Activated CD8-positive, alpha-beta T cell treated with anti-CD3 and anti-CD28 coated beads for 36 hours (primary cell): ENCODE measurements around the gene NOC3L. TPM values are rescaled to one million over a fixed set of nuclear protein-coding genes. Genes with fewer than 3 reads are reported as not detected.

Source experiments
- ATAC-seq: fragments of 200-7000 bp; cut with Tn5 transposase; one replicate; pipeline ENCODE4 v1.10.0; 2021; ENCODE audit warnings: mild to moderate bottlenecking, moderate library complexity
- CTCF ChIA-PET: fragments of 350-600 bp; sonication (Branson Sonifier 250); formaldehyde crosslinking; loops from one replicate; lab custom pipeline; 2021; ENCODE audit warnings: antibody characterized with exemption; lab: Charles Lee
- POLR2A ChIA-PET: fragments of 350-600 bp; sonication (Branson Sonifier 250); formaldehyde crosslinking; loops from one replicate; lab custom pipeline; 2021; ENCODE audit warnings: antibody characterized with exemption; lab: Charles Lee
- DNase-seq: peaks from one replicate; pipeline ENCODE4 v3.0.0-alpha.2; 2020
- H3K27ac Mint-ChIP-seq: one replicate; pipeline ENCODE4 v1.8.0; 2021; ENCODE audit warnings: mild to moderate bottlenecking, mixed read lengths
- H3K27me3 Mint-ChIP-seq: one replicate; pipeline ENCODE4 v1.8.0; 2021; ENCODE audit warnings: mixed read lengths
- H3K36me3 Mint-ChIP-seq: one replicate; pipeline ENCODE4 v1.8.0; 2021; ENCODE audit warnings: low read depth, mixed read lengths
- H3K4me1 Mint-ChIP-seq: one replicate; pipeline ENCODE4 v1.8.0; 2021; ENCODE audit warnings: low read depth, mixed read lengths
- H3K4me3 Mint-ChIP-seq: one replicate; pipeline ENCODE4 v1.8.0; 2021; ENCODE audit warnings: mild to moderate bottlenecking, moderate library complexity, mixed read lengths
- H3K9me3 Mint-ChIP-seq: one replicate; pipeline ENCODE4 v1.8.0; 2021; ENCODE audit warnings: mixed read lengths
- intact Hi-C: fragments of 100-400 bp; cut with micrococcal nuclease; formaldehyde crosslinking; loops from one replicate; pipeline ENCODE4 v1.10.0; 2022
- total RNA-seq, 2 experiments: library from RNA; stranded (reverse); gene quantifications; one replicate each; pipeline ENCODE4 v1.2.3, GENCODE V29; 2021
- TF ChIP-seq, protein P1 (sequence below): fragments of 200-600 bp; IDR thresholded peaks from one replicate; pipeline ENCODE4 v1.8.0; 2022; ENCODE audit warnings: antibody characterized with exemption, mild to moderate bottlenecking

The NOC3L gene, protein sequence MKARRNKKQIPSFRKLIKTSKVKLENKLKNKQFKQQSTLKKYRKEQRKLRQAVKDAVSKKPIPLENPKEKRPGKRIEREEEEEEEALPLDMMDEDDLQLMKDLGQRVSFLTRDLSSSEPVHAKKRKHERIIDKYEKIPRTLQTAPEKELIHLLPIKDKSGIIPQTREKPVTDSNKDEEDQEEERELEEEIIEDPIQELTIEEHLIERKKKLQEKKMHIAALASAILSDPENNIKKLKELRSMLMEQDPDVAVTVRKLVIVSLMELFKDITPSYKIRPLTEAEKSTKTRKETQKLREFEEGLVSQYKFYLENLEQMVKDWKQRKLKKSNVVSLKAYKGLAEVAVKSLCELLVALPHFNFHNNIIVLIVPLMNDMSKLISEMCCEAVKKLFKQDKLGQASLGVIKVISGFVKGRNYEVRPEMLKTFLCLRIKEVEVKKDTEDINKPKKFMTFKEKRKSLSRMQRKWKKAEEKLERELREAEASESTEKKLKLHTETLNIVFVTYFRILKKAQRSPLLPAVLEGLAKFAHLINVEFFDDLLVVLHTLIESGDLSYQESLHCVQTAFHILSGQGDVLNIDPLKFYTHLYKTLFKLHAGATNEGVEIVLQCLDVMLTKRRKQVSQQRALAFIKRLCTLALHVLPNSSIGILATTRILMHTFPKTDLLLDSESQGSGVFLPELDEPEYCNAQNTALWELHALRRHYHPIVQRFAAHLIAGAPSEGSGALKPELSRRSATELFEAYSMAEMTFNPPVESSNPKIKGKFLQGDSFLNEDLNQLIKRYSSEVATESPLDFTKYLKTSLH
- total RNA-seq = 10 to 100 TPM; 45.5 to 46.6 TPM

DNA sequence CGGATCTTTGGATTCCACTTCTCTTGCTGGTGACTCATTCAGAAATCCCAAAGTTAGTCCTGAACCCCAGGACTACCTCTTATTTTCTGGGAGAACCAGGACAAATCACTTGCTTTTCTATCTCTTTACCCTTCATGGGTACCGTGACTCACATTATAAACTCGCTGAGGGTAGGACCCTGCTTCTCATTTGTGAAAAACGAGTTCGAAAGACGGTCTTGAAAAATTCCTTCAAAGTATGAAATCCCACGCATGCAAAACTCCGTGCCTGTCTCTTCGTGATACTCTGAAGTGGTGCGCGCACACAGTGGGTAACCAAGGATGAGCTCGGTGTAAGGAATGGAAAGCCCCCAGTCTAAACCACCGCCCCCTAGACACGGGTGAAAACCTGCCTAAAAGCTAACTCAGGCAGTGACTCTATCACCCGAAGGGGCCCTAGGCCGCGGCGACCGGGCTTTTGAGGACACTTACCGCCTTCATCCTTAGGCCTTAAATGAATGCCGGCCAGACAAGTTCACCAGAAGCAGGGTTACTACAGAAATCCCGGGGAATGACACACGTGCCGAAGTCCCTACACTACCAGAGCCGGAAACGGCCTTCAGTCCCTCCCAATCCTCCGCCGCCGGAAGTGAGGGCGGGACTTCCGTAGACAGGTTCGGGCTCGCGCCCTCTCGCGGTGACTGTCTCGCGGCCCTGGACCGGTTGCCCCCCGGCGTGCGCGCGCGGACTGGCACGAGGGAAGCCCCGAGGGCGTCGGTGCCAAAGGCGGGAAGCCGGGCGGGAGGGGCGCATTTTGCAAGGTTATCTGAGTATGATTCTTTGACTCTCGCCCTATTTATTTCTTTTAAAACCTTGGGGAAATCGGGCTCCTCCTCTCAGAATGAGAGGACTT, at the start of gene NOC3L:
Gene NOC3L, minus strand, starts transcription at position 580 of the 891 bp plus-strand sequence. Its CDS starts 101 bp downstream, at position 479.
- TF ChIP-seq, protein P1, sequence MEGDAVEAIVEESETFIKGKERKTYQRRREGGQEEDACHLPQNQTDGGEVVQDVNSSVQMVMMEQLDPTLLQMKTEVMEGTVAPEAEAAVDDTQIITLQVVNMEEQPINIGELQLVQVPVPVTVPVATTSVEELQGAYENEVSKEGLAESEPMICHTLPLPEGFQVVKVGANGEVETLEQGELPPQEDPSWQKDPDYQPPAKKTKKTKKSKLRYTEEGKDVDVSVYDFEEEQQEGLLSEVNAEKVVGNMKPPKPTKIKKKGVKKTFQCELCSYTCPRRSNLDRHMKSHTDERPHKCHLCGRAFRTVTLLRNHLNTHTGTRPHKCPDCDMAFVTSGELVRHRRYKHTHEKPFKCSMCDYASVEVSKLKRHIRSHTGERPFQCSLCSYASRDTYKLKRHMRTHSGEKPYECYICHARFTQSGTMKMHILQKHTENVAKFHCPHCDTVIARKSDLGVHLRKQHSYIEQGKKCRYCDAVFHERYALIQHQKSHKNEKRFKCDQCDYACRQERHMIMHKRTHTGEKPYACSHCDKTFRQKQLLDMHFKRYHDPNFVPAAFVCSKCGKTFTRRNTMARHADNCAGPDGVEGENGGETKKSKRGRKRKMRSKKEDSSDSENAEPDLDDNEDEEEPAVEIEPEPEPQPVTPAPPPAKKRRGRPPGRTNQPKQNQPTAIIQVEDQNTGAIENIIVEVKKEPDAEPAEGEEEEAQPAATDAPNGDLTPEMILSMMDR = peak; percentile 26
- peak within 1 kb of the TSS; percentile 89 for H3K4me3 Mint-ChIP-seq

DNA sequence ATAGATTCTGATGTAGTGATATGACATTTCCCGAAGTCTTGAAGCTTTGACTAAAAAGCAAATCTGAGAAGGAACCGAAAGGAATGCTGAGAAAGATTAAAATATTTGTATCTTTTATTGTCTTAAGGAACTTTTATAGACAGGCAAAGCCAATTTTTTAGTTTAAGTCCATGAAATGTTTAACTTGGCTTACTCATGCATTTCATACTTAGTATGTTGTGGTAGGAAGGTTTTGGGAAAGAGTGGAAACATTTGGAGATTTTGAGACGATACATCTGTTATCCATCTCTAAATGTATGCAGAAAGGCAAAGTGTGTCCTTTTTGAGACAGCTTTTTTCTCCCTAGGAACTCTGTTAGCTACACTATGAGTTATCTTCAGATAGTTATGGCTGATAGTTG, 49.7 kb upstream of the NOC3L start:
- Mint-ChIP-seq H3K27ac (no peak overlapping the region), H3K4me3 (no peak overlapping the region), H3K36me3 (no peaks in the 10 kb centered on the region), H3K27me3 (peaks cover 26% of the 10 kb centered on the region), H3K9me3 (no peaks in the 10 kb centered on the region), H3K4me1 (no peaks in the 10 kb centered on the region)
- DNase-seq (no peak), ATAC-seq (no peak)
- ChIA-PET POLR2A (no interaction called here), CTCF (interaction anchor here (1.2 kb wide), 1 partner anchor 31 kb away, joined by 5 read pairs; no protein-coding TSS in a partner anchor)
- TF ChIP-seq, protein P1 = no peak
- intact Hi-C loops = no loop called here

More for the DNA sequence above, at the start of gene NOC3L:
- peak; percentile 99 for ATAC-seq
- intact Hi-C loops = loop anchor here (10.0 kb wide), 1 partner anchor 82 kb away; no protein-coding TSS in a partner anchor
- Mint-ChIP-seq H3K27ac (peak within 1 kb of the TSS; percentile 91), H3K9me3 (no peaks in the 10 kb centered on the region), H3K36me3 (peaks cover 35% of the 10 kb centered on the region), H3K27me3 (peaks cover 3% of the 10 kb centered on the region), H3K4me1 (peaks cover 36% of the 10 kb centered on the region)
- CTCF ChIA-PET = interaction anchor here (0.7 to 2.5 kb wide), 6 partner anchors 9 to 82 kb away, joined by 3 to 12 read pairs (median 4); no protein-coding TSS in a partner anchor
- peak; percentile 97 for DNase-seq
- POLR2A ChIA-PET = interaction anchor here (1.1 kb wide), 1 partner anchor 182 kb away, joined by 3 read pairs; no protein-coding TSS in a partner anchor

DNA sequence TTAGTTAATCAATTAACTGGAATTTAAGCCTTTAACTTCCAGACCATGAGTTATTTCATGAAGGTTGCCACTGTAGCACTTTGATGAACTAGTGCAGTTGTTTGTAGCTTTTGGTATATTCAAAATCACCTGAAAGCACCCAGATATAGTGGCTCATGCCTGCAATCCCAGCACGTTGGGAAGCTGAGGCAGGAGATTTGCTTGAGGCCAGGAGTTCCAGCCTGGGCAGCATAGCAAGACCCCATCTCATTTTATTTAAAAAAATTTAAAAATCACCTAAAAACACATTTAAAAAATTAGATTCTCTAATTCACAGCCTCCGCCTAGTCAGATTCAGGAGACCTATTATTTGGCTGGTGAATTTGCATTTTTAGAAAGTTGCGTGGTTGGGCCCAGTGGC, 48.6 kb upstream of the NOC3L start:
- intact Hi-C loops = no loop called here

DNA sequence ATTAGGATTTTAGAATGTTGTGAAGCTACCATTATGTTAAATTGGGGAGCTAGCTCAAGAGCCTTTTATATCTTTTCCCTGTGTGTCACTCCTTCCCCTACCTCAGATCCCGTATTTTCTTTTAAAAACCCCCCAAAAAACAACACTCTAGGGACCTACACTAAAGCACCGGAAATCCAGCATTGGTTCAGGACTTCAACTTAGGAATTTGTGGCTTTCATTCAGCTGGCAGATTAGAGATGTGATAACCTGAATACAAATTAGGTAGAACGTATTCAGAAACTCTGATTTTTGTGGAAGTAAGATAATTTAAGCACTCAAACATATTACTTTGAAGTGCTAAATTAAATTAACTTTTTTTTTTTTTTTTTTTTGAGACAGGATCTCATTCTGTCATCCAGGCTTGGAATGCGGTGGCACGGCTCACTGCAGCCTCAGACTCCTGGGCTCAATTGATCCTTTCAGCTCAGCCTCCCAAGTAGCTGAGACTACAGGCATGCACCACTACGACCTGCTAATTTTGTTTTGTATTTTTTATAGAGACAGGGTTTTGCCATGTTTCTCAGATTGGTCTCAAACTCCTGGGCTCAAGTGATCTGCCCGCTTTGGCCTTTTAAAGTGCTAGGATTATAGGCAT, 46.4 kb upstream of the NOC3L start:
- H3K36me3 Mint-ChIP-seq = no peaks in the 10 kb centered on the region
- no peak overlapping the region for H3K27ac Mint-ChIP-seq
- TF ChIP-seq, protein P1 = no peak
- ATAC-seq (no peak), DNase-seq (no peak)
- no peaks in the 10 kb centered on the region for H3K4me1 Mint-ChIP-seq
- intact Hi-C loops = no loop called here
- no peaks in the 10 kb centered on the region for H3K9me3 Mint-ChIP-seq
- ChIA-PET CTCF (no interaction called here), POLR2A (no interaction called here)
- no peak overlapping the region for H3K4me3 Mint-ChIP-seq
- H3K27me3 Mint-ChIP-seq = peaks cover 34% of the 10 kb centered on the region

More for the DNA sequence above, 48.6 kb upstream of the NOC3L start:
- CTCF ChIA-PET = no interaction called here
- Mint-ChIP-seq H3K9me3 (no peaks in the 10 kb centered on the region), H3K4me1 (no peaks in the 10 kb centered on the region), H3K4me3 (no peak overlapping the region), H3K27me3 (peaks cover 27% of the 10 kb centered on the region), H3K36me3 (no peaks in the 10 kb centered on the region), H3K27ac (no peak overlapping the region)
- TF ChIP-seq, protein P1 = no peak
- ATAC-seq = no peak
- POLR2A ChIA-PET = no interaction called here
- no peak for DNase-seq
